Activated CD4-positive, alpha-beta memory T cell treated with anti-CD3 and anti-CD28 coated beads for 36 hours (primary cell): ENCODE results near the gene IQGAP1. TPM values are rescaled to one million over a fixed set of nuclear protein-coding genes. Genes with fewer than 3 reads are reported as not detected.
"Not testable (repeated sequence)": the region's sequence is repeated elsewhere in the genome, so short reads cannot be mapped to it uniquely, and the experiment has no call there.

Experiments used
- CTCF ChIA-PET: fragments of 350-600 bp; sonication (Branson Sonifier 250); formaldehyde crosslinking; loops from one replicate; lab custom pipeline; 2021; ENCODE audit warnings: antibody characterized with exemption, inconsistent platforms; lab: Charles Lee
- POLR2A ChIA-PET: fragments of 350-600 bp; sonication (Branson Sonifier 250); formaldehyde crosslinking; loops from one replicate; lab custom pipeline; 2021; ENCODE audit warnings: antibody characterized with exemption; lab: Charles Lee
- DNase-seq: peaks from one replicate; pipeline ENCODE4 v3.0.0-alpha.2; 2020
- H3K27ac Mint-ChIP-seq: one replicate; pipeline ENCODE4 v1.8.0; 2021; ENCODE audit warnings: mixed read lengths
- H3K27me3 Mint-ChIP-seq: one replicate; pipeline ENCODE4 v1.8.0; 2021; ENCODE audit warnings: mixed read lengths
- H3K36me3 Mint-ChIP-seq: one replicate; pipeline ENCODE4 v1.8.0; 2021; ENCODE audit warnings: mixed read lengths
- H3K4me1 Mint-ChIP-seq: one replicate; pipeline ENCODE4 v1.8.0; 2021; ENCODE audit warnings: low read depth, mixed read lengths
- H3K4me3 Mint-ChIP-seq: one replicate; pipeline ENCODE4 v1.8.0; 2021; ENCODE audit warnings: mild to moderate bottlenecking, mixed read lengths
- H3K9me3 Mint-ChIP-seq: one replicate; pipeline ENCODE4 v1.8.0; 2021; ENCODE audit warnings: mixed read lengths
- intact Hi-C: fragments of 100-400 bp; cut with micrococcal nuclease; formaldehyde crosslinking; loops from one replicate; pipeline ENCODE4 v1.15.1; 2023
- total RNA-seq, 2 experiments: library from RNA; stranded (reverse); gene quantifications; one replicate each; pipeline ENCODE4 v1.2.3, GENCODE V29; 2021

Gene IQGAP1
- total RNA-seq, 2 experiments from 2014 or later: 186 to 207 TPM

GRCh38 chr15:90487186-90487585, 99.1 kb downstream of the IQGAP1 start:
- Mint-ChIP-seq H3K27ac (no peak overlapping the region), H3K27me3 (no peaks in the 10 kb centered on the region), H3K4me3 (no peak overlapping the region), H3K9me3 (no peaks in the 10 kb centered on the region), H3K36me3 (peaks cover 60% of the 10 kb centered on the region), H3K4me1 (peaks cover 5% of the 10 kb centered on the region)
- DNase-seq: no peak
- ChIA-PET CTCF (interaction anchor here (0.7 to 1.9 kb wide), 2 partner anchors 9 to 167 kb away, joined by 3 to 8 read pairs; no protein-coding TSS in a partner anchor), POLR2A (no interaction called here)
- intact Hi-C loops: no loop called here

- no peak overlapping the region for H3K27ac Mint-ChIP-seq
- intact Hi-C loops: no loop called here
Observed at GRCh38 chr15:90489514-90489913, 101.5 kb downstream of the IQGAP1 start.

DNA sequence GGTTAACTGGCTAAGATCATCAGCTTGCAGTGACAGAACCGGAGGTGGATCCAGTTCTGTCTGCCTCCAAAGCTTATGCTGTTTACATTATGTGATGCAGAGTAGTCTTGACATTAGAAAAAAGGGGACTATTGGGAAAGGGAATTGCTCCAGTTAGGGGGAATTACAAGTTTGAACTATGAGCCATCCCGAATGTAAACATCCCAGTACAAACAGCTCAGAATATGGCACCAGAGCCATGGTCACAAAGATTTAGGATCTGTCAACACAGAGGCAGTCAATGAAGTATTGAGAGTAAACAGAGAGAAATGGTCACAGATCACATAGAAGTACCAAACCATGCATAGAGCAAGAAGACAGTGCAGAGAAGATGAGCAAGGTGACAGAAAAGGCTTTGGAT, 101.9 kb downstream of the IQGAP1 start:
- no peaks in the 10 kb centered on the region for H3K27me3 Mint-ChIP-seq
- no peaks in the 10 kb centered on the region for H3K9me3 Mint-ChIP-seq
- H3K36me3 Mint-ChIP-seq: peaks cover 58% of the 10 kb centered on the region
- intact Hi-C loops: loop anchor here (10.0 kb wide), 1 partner anchor 45 kb away; no protein-coding TSS in a partner anchor
- H3K4me1 Mint-ChIP-seq: peaks cover 5% of the 10 kb centered on the region
- ChIA-PET CTCF (interaction anchor here (0.9 to 1.3 kb wide), 2 partner anchors 128 to 170 kb away, joined by 3 read pairs; no protein-coding TSS in a partner anchor), POLR2A (no interaction called here)
- no peak overlapping the region for H3K27ac Mint-ChIP-seq
- H3K4me3 Mint-ChIP-seq: no peak overlapping the region
- DNase-seq: no peak

More at GRCh38 chr15:90489514-90489913, 101.5 kb downstream of the IQGAP1 start:
- Mint-ChIP-seq H3K27me3 (no peaks in the 10 kb centered on the region), H3K4me1 (peaks cover 5% of the 10 kb centered on the region), H3K9me3 (no peaks in the 10 kb centered on the region), H3K4me3 (no peak overlapping the region), H3K36me3 (peaks cover 59% of the 10 kb centered on the region)
- no peak for DNase-seq
- POLR2A ChIA-PET: no interaction called here
- CTCF ChIA-PET: interaction anchor here (1.3 kb wide), 1 partner anchor 170 kb away, joined by 3 read pairs; no protein-coding TSS in a partner anchor

DNA sequence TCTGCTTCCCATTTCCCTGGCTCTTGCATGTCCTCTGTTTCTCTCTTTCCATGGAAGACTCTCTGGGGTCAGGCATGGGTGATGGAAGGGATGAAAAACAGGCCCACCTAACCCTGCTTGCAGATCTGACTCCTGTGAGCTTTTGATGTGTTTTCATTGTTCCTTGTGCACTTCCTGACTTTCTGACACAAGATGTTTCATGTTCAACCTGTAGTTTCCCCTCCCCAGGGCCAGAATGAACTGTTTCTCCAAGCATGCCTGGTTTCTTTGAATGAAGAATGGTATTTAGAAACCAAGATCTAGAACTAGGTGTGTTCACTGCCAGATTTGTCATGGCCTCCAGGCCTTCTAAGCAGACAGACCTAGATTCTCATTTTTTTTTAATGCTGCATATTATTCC, 105.6 kb downstream of the IQGAP1 start:
- POLR2A ChIA-PET: no interaction called here
- no peak overlapping the region for H3K4me3 Mint-ChIP-seq
- peaks cover 40% of the 10 kb centered on the region for H3K36me3 Mint-ChIP-seq
- H3K27me3 Mint-ChIP-seq: no peaks in the 10 kb centered on the region
- no peak overlapping the region for H3K27ac Mint-ChIP-seq
- H3K4me1 Mint-ChIP-seq: peaks cover 3% of the 10 kb centered on the region
- no peaks in the 10 kb centered on the region for H3K9me3 Mint-ChIP-seq
- no peak for DNase-seq
- CTCF ChIA-PET: interaction anchor here (1.9 kb wide), 1 partner anchor 11 kb away, joined by 5 read pairs; no protein-coding TSS in a partner anchor
- intact Hi-C loops: loop anchor here (10.0 kb wide), 1 partner anchor 49 kb away; no protein-coding TSS in a partner anchor

DNA sequence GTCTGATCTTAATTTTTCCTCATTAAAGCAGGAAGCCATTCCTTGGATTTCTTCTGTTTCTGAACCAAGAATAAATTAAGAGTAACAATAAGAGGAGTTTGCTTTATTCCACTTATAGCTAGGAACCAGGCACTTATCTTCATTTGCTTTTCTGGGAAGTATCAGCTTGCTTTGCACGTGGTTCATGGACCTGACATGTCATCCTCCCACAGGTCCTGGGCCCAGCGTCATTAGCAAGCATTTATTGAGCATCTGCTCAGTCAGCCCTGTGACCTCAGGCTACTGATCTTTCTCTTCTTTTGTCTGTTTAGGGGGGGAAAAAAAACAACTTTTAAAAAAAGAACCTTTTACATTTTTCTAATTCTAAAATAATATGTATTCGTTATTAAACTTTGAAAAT, 107.0 kb downstream of the IQGAP1 start:
- Mint-ChIP-seq H3K27me3 (no peaks in the 10 kb centered on the region), H3K36me3 (peaks cover 43% of the 10 kb centered on the region), H3K4me3 (no peak overlapping the region), H3K9me3 (no peaks in the 10 kb centered on the region), H3K27ac (no peak overlapping the region), H3K4me1 (peaks cover 3% of the 10 kb centered on the region)
- intact Hi-C loops: loop anchor here (10.0 kb wide), 1 partner anchor 50 kb away; no protein-coding TSS in a partner anchor
- ChIA-PET CTCF (interaction anchor here (1.9 kb wide), 1 partner anchor 13 kb away, joined by 5 read pairs; no protein-coding TSS in a partner anchor), POLR2A (no interaction called here)
- DNase-seq: no peak

DNA sequence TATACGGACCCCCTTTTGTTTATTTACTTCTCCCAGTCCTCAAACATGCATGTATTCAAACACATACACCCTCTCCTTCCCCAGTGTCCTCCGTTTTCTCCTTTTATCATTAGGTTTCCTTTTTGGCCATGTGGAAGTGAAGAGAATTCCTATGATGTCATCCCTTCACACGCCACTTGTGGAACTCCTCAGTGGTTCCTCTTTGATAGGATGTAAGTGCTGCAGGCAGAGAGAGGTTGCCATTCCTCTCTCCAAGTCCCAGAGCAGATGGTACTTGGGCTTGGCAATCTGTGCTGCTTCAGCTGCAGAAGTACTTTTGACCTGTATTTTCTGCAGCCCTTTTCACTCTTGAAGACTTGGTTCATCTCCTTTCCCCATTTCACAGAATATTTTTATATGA, 108.7 kb downstream of the IQGAP1 start:
- ChIA-PET CTCF (interaction anchor here (1.0 to 2.0 kb wide), 2 partner anchors 14 to 196 kb away, joined by 5 to 8 read pairs; no protein-coding TSS in a partner anchor), POLR2A (no interaction called here)
- Mint-ChIP-seq H3K27ac (no peak overlapping the region), H3K9me3 (no peaks in the 10 kb centered on the region), H3K4me1 (peaks cover 3% of the 10 kb centered on the region), H3K27me3 (no peaks in the 10 kb centered on the region), H3K4me3 (no peak overlapping the region), H3K36me3 (peaks cover 45% of the 10 kb centered on the region)
- intact Hi-C loops: loop anchor here (10.0 kb wide), 1 partner anchor 52 kb away; no protein-coding TSS in a partner anchor
- no peak for DNase-seq

- ChIA-PET POLR2A (no interaction called here), CTCF (interaction anchor here (1.0 to 2.0 kb wide), 2 partner anchors 15 to 196 kb away, joined by 5 to 8 read pairs; no protein-coding TSS in a partner anchor)
- intact Hi-C loops: loop anchor here (10.0 kb wide), 1 partner anchor 53 kb away; no protein-coding TSS in a partner anchor
- DNase-seq: no peak
- Mint-ChIP-seq H3K27me3 (no peaks in the 10 kb centered on the region), H3K4me1 (peaks cover 3% of the 10 kb centered on the region), H3K27ac (no peak overlapping the region), H3K9me3 (no peaks in the 10 kb centered on the region), H3K4me3 (no peak overlapping the region), H3K36me3 (peaks cover 46% of the 10 kb centered on the region)
Observed at GRCh38 chr15:90497376-90497775, 109.3 kb downstream of the IQGAP1 start.

DNA sequence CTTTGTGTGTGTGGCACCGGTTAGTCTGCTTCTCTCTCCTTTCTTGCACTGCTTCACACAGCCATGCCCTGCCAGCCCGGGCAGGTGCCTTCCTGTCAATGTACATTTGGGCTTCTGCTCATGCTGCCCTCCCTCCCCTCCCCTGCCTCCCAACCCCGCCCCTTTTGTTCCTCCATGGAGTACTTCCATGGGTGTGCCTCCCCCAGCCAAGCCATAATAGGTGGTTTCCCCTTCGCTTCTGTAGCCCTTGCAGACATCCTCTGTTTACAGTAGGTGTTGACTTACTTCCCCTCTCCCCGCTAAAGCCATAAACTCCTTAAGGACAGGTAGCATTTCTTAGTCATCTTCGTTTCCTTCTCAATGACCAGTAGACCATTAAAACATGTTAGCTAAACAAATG, 109.9 kb downstream of the IQGAP1 start:
- no peaks in the 10 kb centered on the region for H3K4me1 Mint-ChIP-seq
- no peak overlapping the region for H3K27ac Mint-ChIP-seq
- no peak overlapping the region for H3K4me3 Mint-ChIP-seq
- no peak for DNase-seq
- ChIA-PET POLR2A (no interaction called here), CTCF (interaction anchor here (1.0 to 2.0 kb wide), 2 partner anchors 15 to 197 kb away, joined by 5 to 8 read pairs; no protein-coding TSS in a partner anchor)
- no peaks in the 10 kb centered on the region for H3K27me3 Mint-ChIP-seq
- H3K36me3 Mint-ChIP-seq: peaks cover 41% of the 10 kb centered on the region
- H3K9me3 Mint-ChIP-seq: no peaks in the 10 kb centered on the region
- intact Hi-C loops: loop anchor here (10.0 kb wide), 1 partner anchor 53 kb away; no protein-coding TSS in a partner anchor

DNA sequence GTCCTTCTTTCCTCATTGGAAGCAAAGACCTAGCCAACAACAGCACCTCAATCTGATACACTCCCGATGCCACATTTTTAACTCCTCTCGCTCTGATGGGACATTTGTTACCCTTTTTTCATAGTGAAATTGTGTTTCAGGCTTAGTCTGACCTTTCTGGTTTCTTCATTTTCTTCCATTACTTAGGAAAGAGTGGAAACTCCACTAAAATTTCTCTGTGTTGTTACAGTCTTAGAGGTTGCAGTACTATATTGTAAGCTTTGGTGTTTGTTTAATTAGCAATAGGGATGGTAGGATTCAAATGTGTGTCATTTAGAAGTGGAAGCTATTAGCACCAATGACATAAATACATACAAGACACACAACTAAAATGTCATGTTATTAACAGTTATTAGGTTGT, 112.1 kb downstream of the IQGAP1 start:
- POLR2A ChIA-PET: interaction anchor here (1.3 kb wide), 1 partner anchor 30 kb away, joined by 3 read pairs; no protein-coding TSS in a partner anchor
- H3K4me1 Mint-ChIP-seq: no peaks in the 10 kb centered on the region
- H3K36me3 Mint-ChIP-seq: peaks cover 30% of the 10 kb centered on the region
- H3K9me3 Mint-ChIP-seq: no peaks in the 10 kb centered on the region
- no peak for DNase-seq
- CTCF ChIA-PET: interaction anchor here (1.5 to 3.1 kb wide), 3 partner anchors 18 to 386 kb away, joined by 7 to 15 read pairs (median 8); no protein-coding TSS in a partner anchor
- H3K27ac Mint-ChIP-seq: no peak overlapping the region
- H3K27me3 Mint-ChIP-seq: no peaks in the 10 kb centered on the region
- H3K4me3 Mint-ChIP-seq: no peak overlapping the region
- intact Hi-C loops: no loop called here

- no peaks in the 10 kb centered on the region for H3K9me3 Mint-ChIP-seq
- ChIA-PET CTCF (interaction anchor here (3.1 kb wide), 1 partner anchor 182 kb away, joined by 15 read pairs; no protein-coding TSS in a partner anchor), POLR2A (no interaction called here)
- intact Hi-C loops: no loop called here
- no peaks in the 10 kb centered on the region for H3K27me3 Mint-ChIP-seq
- peaks cover 25% of the 10 kb centered on the region for H3K36me3 Mint-ChIP-seq
- no peaks in the 10 kb centered on the region for H3K4me1 Mint-ChIP-seq
- DNase-seq: no peak
- H3K4me3 Mint-ChIP-seq: no peak overlapping the region
- H3K27ac Mint-ChIP-seq: no peak overlapping the region
Observed at GRCh38 chr15:90501898-90502297, 113.9 kb downstream of the IQGAP1 start.

GRCh38 chr15:90510781-90511180, 122.7 kb downstream of the IQGAP1 start:
- H3K9me3 Mint-ChIP-seq, H3K4me3 Mint-ChIP-seq, H3K27me3 Mint-ChIP-seq, H3K27ac Mint-ChIP-seq, H3K4me1 Mint-ChIP-seq, DNase-seq, H3K36me3 Mint-ChIP-seq, intact Hi-C loops: not testable (repeated sequence)
- ChIA-PET POLR2A (interaction anchor here (1.0 kb wide), 1 partner anchor 20 kb away, joined by 3 read pairs; no protein-coding TSS in a partner anchor), CTCF (interaction anchor here (2.3 kb wide), 1 partner anchor 191 kb away, joined by 8 read pairs; no protein-coding TSS in a partner anchor)

DNA sequence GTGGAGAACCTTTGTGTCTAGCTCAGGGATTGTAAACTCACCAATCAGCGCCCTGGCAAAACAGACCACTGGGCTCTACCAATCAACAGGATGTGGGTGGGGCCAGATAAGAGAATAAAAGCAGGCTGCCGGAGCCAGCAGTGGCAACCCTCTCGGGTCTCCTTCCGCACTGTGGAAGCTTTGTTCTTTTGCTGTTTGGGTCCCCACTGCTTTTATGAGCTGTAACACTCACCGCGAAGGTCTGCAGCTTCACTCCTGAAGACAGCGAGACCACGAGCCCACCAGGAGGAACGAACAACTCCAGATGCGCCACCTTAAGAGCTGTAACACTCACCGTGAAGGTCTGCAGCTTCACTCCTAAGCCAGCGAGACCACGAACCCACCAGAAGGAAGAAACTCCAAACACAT, 123.2 kb downstream of the IQGAP1 start:
- intact Hi-C loops, H3K36me3 Mint-ChIP-seq, CTCF ChIA-PET, H3K27ac Mint-ChIP-seq, H3K27me3 Mint-ChIP-seq, H3K9me3 Mint-ChIP-seq, H3K4me1 Mint-ChIP-seq: not testable (repeated sequence)
- POLR2A ChIA-PET: interaction anchor here (1.0 kb wide), 1 partner anchor 19 kb away, joined by 3 read pairs; no protein-coding TSS in a partner anchor
- peak overlapping the region; percentile 40 for H3K4me3 Mint-ChIP-seq
- peak; percentile 22 for DNase-seq
